Parathyroid adenoma (tissue), 2 donors: ENCODE measurements around the gene CCDC137.

ENCODE experiments used
- H2AFZ ChIP-seq: fragments of 300-600 bp; sonication (generic); one replicate; pipeline ENCODE4 v1.7.0; 2017; ENCODE audit warnings: antibody characterized with exemption, mild to moderate bottlenecking
- H3K27ac ChIP-seq: fragments of 300-600 bp; sonication (generic); one replicate; pipeline ENCODE4 v1.7.0; 2017
- H3K27me3 ChIP-seq: fragments of 300-600 bp; sonication (generic); one replicate; pipeline ENCODE4 v1.7.0; 2017; ENCODE audit warnings: low read length; ENCODE audit not compliant: control insufficient read depth, insufficient read depth
- H3K36me3 ChIP-seq: fragments of 300-600 bp; sonication (generic); one replicate; pipeline ENCODE4 v1.7.0; 2017; ENCODE audit warnings: low read length; ENCODE audit not compliant: control insufficient read depth, insufficient read depth
- H3K4me1 ChIP-seq: fragments of 300-600 bp; sonication (generic); one replicate; pipeline ENCODE4 v1.7.0; 2017; ENCODE audit warnings: control low read depth
- H3K4me2 ChIP-seq: fragments of 300-600 bp; sonication (generic); one replicate; pipeline ENCODE4 v1.7.0; 2017; ENCODE audit warnings: low read length
- H3K4me3 ChIP-seq: fragments of 300-600 bp; sonication (generic); one replicate; pipeline ENCODE4 v1.7.0; 2017; ENCODE audit warnings: low read depth, low read length
- H3K79me2 ChIP-seq: fragments of 300-600 bp; sonication (generic); one replicate; pipeline ENCODE4 v1.7.0; 2017; ENCODE audit warnings: control low read depth
- H3K9ac ChIP-seq: fragments of 300-600 bp; sonication (generic); one replicate; pipeline ENCODE4 v1.7.0; 2017; ENCODE audit warnings: mild to moderate bottlenecking
- H3K9me3 ChIP-seq: fragments of 300-600 bp; sonication (generic); one replicate; pipeline ENCODE4 v1.7.0; 2017; ENCODE audit warnings: low read length; ENCODE audit not compliant: control insufficient read depth
- TF ChIP-seq, protein P1 (sequence below): fragments of 300-600 bp; sonication (generic); IDR thresholded peaks from one replicate; pipeline ENCODE4 v1.7.0; 2017; ENCODE audit warnings: antibody characterized with exemption, mild to moderate bottlenecking
- donor health status: primary hyperparathyroidism.

CCDC137 gene

GRCh38 chr17:81695211-81695610 is 28.7 kb downstream of the CCDC137 start:
- Histone ChIP-seq H3K4me3 (no peak overlapping the region), H3K4me1 (no peaks in the 10 kb centered on the region), H3K9me3 (no peaks in the 10 kb centered on the region), H3K9ac (no peak overlapping the region), H2AFZ (no peak overlapping the region), H3K36me3 (no peaks in the 10 kb centered on the region), H3K4me2 (no peak overlapping the region), H3K27ac (no peak overlapping the region), H3K27me3 (no peaks in the 10 kb centered on the region), H3K79me2 (peaks cover 23% of the 10 kb centered on the region)
- TF ChIP-seq, protein P1, sequence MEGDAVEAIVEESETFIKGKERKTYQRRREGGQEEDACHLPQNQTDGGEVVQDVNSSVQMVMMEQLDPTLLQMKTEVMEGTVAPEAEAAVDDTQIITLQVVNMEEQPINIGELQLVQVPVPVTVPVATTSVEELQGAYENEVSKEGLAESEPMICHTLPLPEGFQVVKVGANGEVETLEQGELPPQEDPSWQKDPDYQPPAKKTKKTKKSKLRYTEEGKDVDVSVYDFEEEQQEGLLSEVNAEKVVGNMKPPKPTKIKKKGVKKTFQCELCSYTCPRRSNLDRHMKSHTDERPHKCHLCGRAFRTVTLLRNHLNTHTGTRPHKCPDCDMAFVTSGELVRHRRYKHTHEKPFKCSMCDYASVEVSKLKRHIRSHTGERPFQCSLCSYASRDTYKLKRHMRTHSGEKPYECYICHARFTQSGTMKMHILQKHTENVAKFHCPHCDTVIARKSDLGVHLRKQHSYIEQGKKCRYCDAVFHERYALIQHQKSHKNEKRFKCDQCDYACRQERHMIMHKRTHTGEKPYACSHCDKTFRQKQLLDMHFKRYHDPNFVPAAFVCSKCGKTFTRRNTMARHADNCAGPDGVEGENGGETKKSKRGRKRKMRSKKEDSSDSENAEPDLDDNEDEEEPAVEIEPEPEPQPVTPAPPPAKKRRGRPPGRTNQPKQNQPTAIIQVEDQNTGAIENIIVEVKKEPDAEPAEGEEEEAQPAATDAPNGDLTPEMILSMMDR = no peak

DNA sequence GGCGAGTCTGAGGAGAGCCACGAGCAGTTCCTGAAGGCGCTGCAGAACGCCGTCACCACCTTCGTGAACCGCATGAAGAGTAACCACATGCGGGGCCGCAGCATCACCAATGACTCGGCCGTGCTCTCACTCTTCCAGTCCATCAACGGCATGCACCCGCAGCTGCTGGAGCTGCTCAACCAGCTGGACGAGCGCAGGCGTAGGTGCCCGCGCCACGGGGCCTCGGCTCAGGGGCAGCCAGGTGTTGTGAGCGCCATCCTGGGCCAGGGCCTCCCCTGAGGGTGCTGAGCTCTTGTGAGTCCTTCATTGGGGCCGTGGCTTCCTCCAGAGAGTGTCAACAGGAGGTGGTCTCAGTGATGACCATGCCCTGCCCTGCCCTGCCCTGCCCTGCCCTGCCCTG is 29.3 kb downstream of the CCDC137 start:
- TF ChIP-seq, protein P1 = no peak
- Histone ChIP-seq H3K4me1 (no peaks in the 10 kb centered on the region), H3K4me2 (no peak overlapping the region), H3K27ac (no peak overlapping the region), H3K27me3 (no peaks in the 10 kb centered on the region), H3K36me3 (no peaks in the 10 kb centered on the region), H3K4me3 (no peak overlapping the region), H3K79me2 (peaks cover 26% of the 10 kb centered on the region), H3K9ac (no peak overlapping the region), H3K9me3 (no peaks in the 10 kb centered on the region), H2AFZ (no peak overlapping the region)

- Histone ChIP-seq H3K27ac (no peak overlapping the region), H3K4me1 (peaks cover 4% of the 10 kb centered on the region), H3K36me3 (no peaks in the 10 kb centered on the region), H3K9me3 (no peaks in the 10 kb centered on the region), H3K9ac (no peak overlapping the region), H3K79me2 (peaks cover 32% of the 10 kb centered on the region), H2AFZ (no peak overlapping the region), H3K4me3 (no peak overlapping the region), H3K4me2 (no peak overlapping the region), H3K27me3 (no peaks in the 10 kb centered on the region)
- TF ChIP-seq, protein P1 = no peak
Observed at GRCh38 chr17:81696218-81696941, 29.8 kb downstream of the CCDC137 start.

DNA sequence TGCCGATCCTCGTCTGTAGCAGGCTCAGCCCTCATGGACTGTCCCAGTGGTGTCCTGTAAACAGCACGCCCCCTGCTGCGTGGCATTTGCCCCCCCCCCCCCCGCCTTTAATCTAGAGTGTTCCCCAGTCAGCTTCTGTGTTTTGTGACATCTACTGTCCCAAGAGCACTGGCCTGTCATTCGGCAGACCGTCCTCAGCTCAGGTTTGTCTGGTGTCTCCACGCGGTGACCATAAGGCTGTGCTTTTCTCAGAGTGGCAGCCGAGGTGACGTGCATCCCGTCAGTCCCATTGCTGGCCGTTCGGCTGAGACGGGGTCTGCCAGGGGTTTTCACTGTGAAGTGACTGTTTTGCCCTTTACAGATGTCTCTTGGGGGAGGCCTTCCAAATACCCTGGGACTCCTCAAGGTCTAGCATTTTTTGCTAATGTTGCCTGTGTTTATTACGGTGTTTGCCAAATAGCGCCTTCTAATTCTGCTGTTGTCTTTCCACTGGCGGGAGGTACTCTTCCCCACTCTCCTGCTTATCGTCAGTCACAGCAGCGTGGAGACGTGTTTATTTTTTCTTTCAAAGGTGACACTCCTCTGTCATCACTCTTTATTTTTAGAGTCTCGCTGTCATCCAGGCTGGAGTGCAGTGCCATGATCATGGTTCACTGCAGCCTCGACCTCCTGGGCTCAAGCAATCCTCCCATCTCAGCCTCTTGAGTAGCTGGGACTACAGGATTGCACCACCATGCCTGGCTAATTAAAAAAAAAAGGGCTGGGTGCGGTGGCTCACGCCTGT is 30.9 kb downstream of the CCDC137 start:
- Histone ChIP-seq H3K9ac (no peak overlapping the region), H3K36me3 (no peaks in the 10 kb centered on the region), H3K4me2 (no peak overlapping the region), H2AFZ (no peak overlapping the region), H3K27ac (no peak overlapping the region), H3K4me3 (no peak overlapping the region), H3K27me3 (no peaks in the 10 kb centered on the region), H3K79me2 (peaks cover 29% of the 10 kb centered on the region), H3K4me1 (peaks cover 4% of the 10 kb centered on the region), H3K9me3 (no peaks in the 10 kb centered on the region)
- TF ChIP-seq, protein P1 = no peak
